ENCODE data around the gene GMPPB. TPM values are rescaled to one million over a fixed set of nuclear protein-coding genes. Genes with fewer than 3 reads are reported as not detected.

The GMPPB gene
- total and polyA plus RNA-seq, 2 of the 8 experiments (the other 6 are each of a cell fraction or from before 2014, with no cell fraction given): 20.9 to 23.9 TPM

GRCh38 chr3:49703443-49703927, 20.3 kb downstream of the GMPPB start:
- Histone ChIP-seq H3K36me3 (ENCODE audit: control insufficient read depth in 2 of 4, insufficient read depth in 4 of 4, low read length in 3 of 4) (peaks cover 4 to 5% (median 5%) of the 10 kb centered on the region in 4 experiments; a peak in 5 of 8 replicates), H3K4me2 (ENCODE audit: insufficient read depth in 1 of 2, low read depth in 2 of 2, low read length in 2 of 2) (no peak overlapping the region), H3K27ac (ENCODE audit: low read depth, low read length) (no peak overlapping the region), H3K56ac (replicated peaks; ENCODE audit: insufficient read length, low read depth, low read length) (no peak overlapping the region), H2BK12ac (ENCODE audit: low read depth, low read length) (peak overlapping the region; percentile 50; the same call in 1 of the 2 replicates), H3K79me2 (ENCODE audit: control insufficient read depth in 1 of 2, insufficient read depth in 2 of 2, low read length in 2 of 2) (no peaks in the 10 kb centered on the region), H4K20me1 (replicated peaks in 1 of 2; ENCODE audit: control insufficient read depth in 1 of 2, insufficient read depth in 2 of 2, low read length in 2 of 2) (peaks cover 0 to 15% of the 10 kb centered on the region in 2 experiments), H4K5ac (ENCODE audit: insufficient read length, low read depth, low read length) (no peak overlapping the region), H2AK5ac (ENCODE audit: low read depth, low read length) (no peak overlapping the region), H3K79me1 (ENCODE audit: low read depth, low read length) (no peaks in the 10 kb centered on the region), H4K91ac (replicated peaks; ENCODE audit: insufficient read length, low read length) (no peak overlapping the region), H3K4ac (replicated peaks; ENCODE audit: insufficient read length, low read depth, low read length) (no peak overlapping the region), H2AFZ (ENCODE audit: low read length) (no peak overlapping the region), H3K23me2 (ENCODE audit: low read depth, low read length) (no peaks in the 10 kb centered on the region), H4K8ac (ENCODE audit: extremely low read depth, insufficient read depth, low read length) (no peak overlapping the region), H2BK5ac (ENCODE audit: low read depth, low read length) (no peak overlapping the region), H3K14ac (ENCODE audit: insufficient read length) (no peak overlapping the region), H3K4me3 (ENCODE audit: extremely low read depth in 1 of 4, insufficient read depth in 2 of 4, low read depth in 3 of 4, low read length in 4 of 4) (no peak overlapping the region), H3K4me1 (replicated peaks in 1 of 4; ENCODE audit: control insufficient read depth in 3 of 4, insufficient read depth in 4 of 4, low read length in 3 of 4) (peaks cover 0 to 9% (median 5%) of the 10 kb centered on the region in 4 experiments; a peak in 5 of 7 replicates), H2BK15ac (ENCODE audit: low read length) (no peak overlapping the region), H3K18ac (ENCODE audit: extremely low read depth, low read length) (no peak overlapping the region), H3K9me3 (ENCODE audit: insufficient read depth in 2 of 2, low read depth in 1 of 2, low read length in 1 of 2) (no peaks in the 10 kb centered on the region), H3K27me3 (replicated peaks in 1 of 4; ENCODE audit: control insufficient read depth in 3 of 4, extremely low read depth in 1 of 4, insufficient read depth in 3 of 4, low read length in 3 of 4) (no peaks in the 10 kb centered on the region), H3K9ac (replicated peaks in 1 of 4; ENCODE audit: extremely low read depth in 1 of 4, low read depth in 3 of 4, low read length in 3 of 4) (no peak overlapping the region), H2BK120ac (replicated peaks; ENCODE audit: low read depth, low read length) (no peak overlapping the region), H3K23ac (ENCODE audit: insufficient read length) (no peak overlapping the region), H2BK20ac (ENCODE audit: low read length) (no peak overlapping the region)
- WGBS, 2 experiments (ENCODE audit: extremely low coverage in 1 of 2, insufficient coverage in 1 of 2, insufficient read length in 1 of 2, insufficient replicate concordance in 2 of 2, low coverage in 1 of 2, low lambda C conversion rate in 2 of 2, missing lambda C conversion rate in 1 of 2): 82% methylated on average over 14 of the region's 14 CpGs; no CpG with 5 or more reads in 1 of the 2 experiments
- FAIRE-seq: no peak
- TF ChIP-seq RAD21 (IDR thresholded peaks at IDR 0.05 in 1 of 2, conservative IDR thresholded peaks at IDR 0.05 in 1 of 2; ENCODE audit: low read depth in 2 of 2, low read length in 2 of 2) (peak; percentile 88 to 91), POU5F1 (IDR thresholded peaks at IDR 0.05; ENCODE audit: low read depth, low read length) (no peak), GABPA (IDR thresholded peaks at IDR 0.05; ENCODE audit: borderline replicate concordance, insufficient read depth, low read length) (peak; percentile 48; the same call in 1 of the 2 replicates), JUND (IDR thresholded peaks at IDR 0.05; ENCODE audit: low read length) (no peak), POLR2A (IDR thresholded peaks at IDR 0.05; ENCODE audit: control extremely low read depth in 1 of 2, low read depth in 2 of 2, low read length in 2 of 2) (no peak), SIN3A (conservative IDR thresholded peaks at IDR 0.05 in 1 of 2, IDR thresholded peaks at IDR 0.05 in 1 of 2; ENCODE audit: low read depth in 1 of 2, low read length in 2 of 2) (0 out of 4 replicates have a peak, but pooled peaks of 1 of the 2 experiments have one; percentile 18), SIRT6 (IDR thresholded peaks at IDR 0.05; ENCODE audit: low read length) (no peak), CHD2 (IDR thresholded peaks at IDR 0.05; ENCODE audit: low read length) (no peak), CTCF (IDR thresholded peaks at IDR 0.05; ENCODE audit: control extremely low read depth in 1 of 3, insufficient read depth in 1 of 3, low read depth in 1 of 3, low read length in 3 of 3) (peak in 2 of 3 experiments; percentile 87 to 97; a peak in 3 of 4 replicates), EGR1 (IDR thresholded peaks at IDR 0.05; ENCODE audit: borderline replicate concordance, low read depth, low read length) (peak; percentile 46; the same call in 1 of the 2 replicates)
- peak in 1 of 2 experiments; percentile 76 for DNase-seq (ENCODE audit: low read depth in 1 of 2, low spot score in 2 of 2)
- CTCF ChIA-PET (ENCODE audit: partially characterized antibody): interaction anchor here (0.6 to 9.7 kb wide), 17 partner anchors 9 to 203 kb away, joined by 3 to 127 read pairs (median 3); partner anchors contain the start of genes AMIGO3 and GMPPB
- POLR2A ChIA-PET (ENCODE audit: partially characterized antibody): interaction anchor here (1.1 to 5.7 kb wide), 5 partner anchors 9 to 51 kb away, joined by 3 to 57 read pairs (median 3); partner anchors contain the start of gene AMIGO3

All from H1 (cell line).